GM23338 (cell line): ENCODE data around the gene FBF1. TPM values are rescaled to one million over a fixed set of nuclear protein-coding genes. Genes with fewer than 3 reads are reported as not detected.
"Not testable (repeated sequence)": the region's sequence is repeated elsewhere in the genome, so short reads cannot be mapped to it uniquely, and the experiment has no call there.

Source experiments
- ATAC-seq: fragments of 200-7000 bp; cut with Tn5 transposase; 3 replicates; pipeline ENCODE4 v1.9.1; 2020
- DNase-seq: peaks from one replicate; pipeline ENCODE4 v3.0.0-alpha.2; 2015; ENCODE audit warnings: low spot score
- H2AFZ ChIP-seq: fragments of 200-600 bp; sonication (generic); 2 replicates; pipeline ENCODE4 v1.8.0; 2016; ENCODE audit warnings: antibody characterized with exemption, mild to moderate bottlenecking, moderate library complexity
- H3F3A ChIP-seq: fragments of 200-600 bp; sonication (generic); replicated peaks from 2 replicates; pipeline ENCODE4 v1.8.0; 2017; ENCODE audit warnings: antibody characterized with exemption, mixed run types, low read depth
- H3K27ac ChIP-seq: fragments of 200-600 bp; sonication (generic); 2 replicates; pipeline ENCODE4 v1.6.1; 2016; ENCODE audit warnings: low read depth
- H3K27me3 ChIP-seq: fragments of 200-600 bp; sonication (generic); 2 replicates; pipeline ENCODE4 v1.8.0; 2016; ENCODE audit warnings: mild to moderate bottlenecking, mixed run types, moderate library complexity; ENCODE audit not compliant: insufficient read depth
- H3K36me3 ChIP-seq: fragments of 200-600 bp; sonication (generic); 2 replicates; pipeline ENCODE4 v1.8.0; 2016; ENCODE audit warnings: mild to moderate bottlenecking; ENCODE audit not compliant: insufficient read depth
- H3K4me1 ChIP-seq: fragments of 200-600 bp; sonication (generic); 2 replicates; pipeline ENCODE4 v1.8.0; 2016; ENCODE audit warnings: mild to moderate bottlenecking, moderate library complexity; ENCODE audit not compliant: insufficient read depth
- H3K4me2 ChIP-seq: fragments of 200-600 bp; sonication (generic); 2 replicates; pipeline ENCODE4 v1.7.1; 2017; ENCODE audit warnings: mixed run types
- H3K4me3 ChIP-seq: fragments of 200-600 bp; sonication (generic); 2 replicates; pipeline ENCODE4 v1.6.1; 2016; ENCODE audit warnings: mixed run types
- H3K79me2 ChIP-seq: fragments of 200-600 bp; sonication (generic); replicated peaks from 2 replicates; pipeline ENCODE4 v1.8.0; 2017; ENCODE audit warnings: mild to moderate bottlenecking; ENCODE audit not compliant: insufficient read depth
- H3K9me2 ChIP-seq: fragments of 200-600 bp; sonication (generic); 2 replicates; pipeline ENCODE4 v1.8.0; 2017; ENCODE audit not compliant: insufficient read depth
- H4K20me1 ChIP-seq: fragments of 200-600 bp; sonication (generic); replicated peaks from 2 replicates; pipeline ENCODE4 v1.8.0; 2017; ENCODE audit warnings: mild to moderate bottlenecking; ENCODE audit not compliant: insufficient read depth
- H3K27ac Mint-ChIP-seq: 2 replicates; pipeline ENCODE4 v1.8.0; 2020; ENCODE audit warnings: inconsistent platforms, mild to moderate bottlenecking, moderate library complexity, mixed read lengths
- H3K27me3 Mint-ChIP-seq: 3 replicates; pipeline ENCODE4 v1.8.0; 2022; ENCODE audit warnings: low read depth, mild to moderate bottlenecking, moderate library complexity, mixed read lengths, inconsistent platforms; ENCODE audit not compliant: insufficient read depth, poor library complexity
- H3K36me3 Mint-ChIP-seq: 3 replicates; pipeline ENCODE4 v1.8.0; 2021; ENCODE audit warnings: low read depth, mild to moderate bottlenecking, inconsistent platforms, moderate library complexity, mixed read lengths
- H3K4me1 Mint-ChIP-seq: 3 replicates; pipeline ENCODE4 v1.8.0; 2020; ENCODE audit warnings: mild to moderate bottlenecking, inconsistent platforms, mixed read lengths
- H3K4me3 Mint-ChIP-seq: 3 replicates; pipeline ENCODE4 v1.8.0; 2021; ENCODE audit warnings: moderate library complexity, mild to moderate bottlenecking, inconsistent platforms, mixed read lengths
- H3K9me3 Mint-ChIP-seq: 3 replicates; pipeline ENCODE4 v1.8.0; 2020; ENCODE audit warnings: moderate library complexity, mild to moderate bottlenecking, inconsistent platforms, mixed read lengths
- CREB1 ChIP-seq: fragments of 250-450 bp; sonication (Bioruptor Pico); IDR thresholded peaks from 2 replicates; pipeline ENCODE4 v1.5.0; 2020; ENCODE audit warnings: low read depth, mild to moderate bottlenecking, moderate library complexity
- EZH2phosphoT487 ChIP-seq: fragments of 200-600 bp; sonication (generic); IDR thresholded peaks from one replicate; pipeline ENCODE4 v1.8.1; 2018; ENCODE audit warnings: antibody characterized with exemption; ENCODE audit not compliant: unreplicated experiment
- JUNB ChIP-seq: IDR thresholded peaks from one replicate; pipeline ENCODE4 v1.6.1; 2016; ENCODE audit warnings: antibody characterized with exemption; ENCODE audit not compliant: unreplicated experiment
- ZNF114 ChIP-seq: fragments of 250-450 bp; sonication (Bioruptor Pico); IDR thresholded peaks from 2 replicates; pipeline ENCODE4 v1.5.0; 2020; ENCODE audit warnings: mild to moderate bottlenecking, moderate library complexity
- polyA plus RNA-seq: library from polyadenylated mRNA; unstranded; fragments of >200 nt; fragmentation: Nextera tagmentation; extraction: Ambion mirVana; gene quantifications from 2 replicates; pipeline ENCODE4 v1.2.1, GENCODE V29; 2016
- total RNA-seq: library from RNA; depleted of rRNA; stranded (reverse); fragments of >200 nt; shearing (Covaris generic); gene quantifications from 2 replicates; pipeline ENCODE4 v1.2.3, GENCODE V29; 2014
- TF ChIP-seq, protein P1 (sequence below): IDR thresholded peaks from 2 replicates; pipeline ENCODE4 v1.6.1; 2016; ENCODE audit warnings: antibody characterized with exemption

The FBF1 gene
- total and polyA plus RNA-seq, 2 experiments from 2014 or later: 8.8 to 11.8 TPM

DNA sequence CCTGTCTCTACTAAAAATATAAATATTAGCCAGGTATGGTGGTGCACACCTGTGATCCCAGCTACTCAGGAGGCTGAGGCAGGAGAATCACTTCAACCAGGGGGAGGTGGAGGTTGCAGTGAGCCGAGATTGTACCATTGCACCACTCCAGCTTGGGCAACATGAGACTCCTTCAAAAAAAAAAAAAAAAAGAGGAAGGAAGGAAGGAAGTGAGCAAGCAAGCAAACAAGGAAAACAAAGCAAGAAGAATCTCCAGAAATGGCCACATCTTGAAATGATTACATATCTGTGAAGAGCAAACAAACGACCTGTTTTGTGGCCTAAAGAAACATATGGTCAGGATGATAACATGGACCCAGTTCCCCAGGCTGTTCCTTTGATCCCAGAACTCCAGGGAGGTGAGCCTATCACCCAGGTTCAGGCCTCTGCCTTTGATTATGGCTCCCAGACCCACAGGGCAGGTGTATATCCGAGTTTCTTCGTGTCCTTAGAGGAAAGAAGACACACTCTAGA, 29.2 kb upstream of the FBF1 start (continued):
- TF ChIP-seq, protein P1, sequence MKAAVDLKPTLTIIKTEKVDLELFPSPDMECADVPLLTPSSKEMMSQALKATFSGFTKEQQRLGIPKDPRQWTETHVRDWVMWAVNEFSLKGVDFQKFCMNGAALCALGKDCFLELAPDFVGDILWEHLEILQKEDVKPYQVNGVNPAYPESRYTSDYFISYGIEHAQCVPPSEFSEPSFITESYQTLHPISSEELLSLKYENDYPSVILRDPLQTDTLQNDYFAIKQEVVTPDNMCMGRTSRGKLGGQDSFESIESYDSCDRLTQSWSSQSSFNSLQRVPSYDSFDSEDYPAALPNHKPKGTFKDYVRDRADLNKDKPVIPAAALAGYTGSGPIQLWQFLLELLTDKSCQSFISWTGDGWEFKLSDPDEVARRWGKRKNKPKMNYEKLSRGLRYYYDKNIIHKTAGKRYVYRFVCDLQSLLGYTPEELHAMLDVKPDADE: no peak
- no peak for TF ChIP-seq JUNB
- no peak for TF ChIP-seq EZH2phosphoT487

DNA sequence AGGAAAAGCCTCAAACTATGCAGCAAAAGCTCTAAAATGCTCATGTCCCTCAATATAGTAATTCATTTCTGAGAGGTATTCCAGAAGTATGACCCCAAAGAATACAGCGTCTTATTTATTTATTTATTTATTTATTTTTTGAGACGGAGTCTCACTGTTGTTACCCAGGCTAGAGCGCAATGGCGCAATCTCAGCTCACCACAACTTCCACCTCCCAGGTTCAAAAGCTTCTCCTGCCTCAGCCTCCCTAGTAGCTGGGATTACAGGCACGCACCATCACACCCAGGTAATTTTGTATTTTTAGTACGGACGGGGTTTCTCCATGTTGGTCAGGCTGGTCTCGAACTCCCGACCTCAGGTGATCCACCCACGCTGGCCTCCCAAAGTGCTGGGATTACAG, 28.2 kb upstream of the FBF1 start:
- not testable (repeated sequence) for H3F3A ChIP-seq, H3K4me1 Mint-ChIP-seq, DNase-seq, H3K27me3 ChIP-seq, H2AFZ ChIP-seq, H3K36me3 ChIP-seq, H3K9me2 ChIP-seq, H3K27ac Mint-ChIP-seq, H3K27me3 Mint-ChIP-seq, H3K4me1 ChIP-seq, H3K27ac ChIP-seq, ATAC-seq, H3K4me3 Mint-ChIP-seq, H3K4me2 ChIP-seq, H3K9me3 Mint-ChIP-seq, H3K4me3 ChIP-seq
- H3K36me3 Mint-ChIP-seq: peaks cover 31% of the 10 kb centered on the region
- peaks cover 87% of the 10 kb centered on the region for H3K79me2 ChIP-seq
- peaks cover 12% of the 10 kb centered on the region; the same call in 1 of the 2 replicates for H4K20me1 ChIP-seq

DNA sequence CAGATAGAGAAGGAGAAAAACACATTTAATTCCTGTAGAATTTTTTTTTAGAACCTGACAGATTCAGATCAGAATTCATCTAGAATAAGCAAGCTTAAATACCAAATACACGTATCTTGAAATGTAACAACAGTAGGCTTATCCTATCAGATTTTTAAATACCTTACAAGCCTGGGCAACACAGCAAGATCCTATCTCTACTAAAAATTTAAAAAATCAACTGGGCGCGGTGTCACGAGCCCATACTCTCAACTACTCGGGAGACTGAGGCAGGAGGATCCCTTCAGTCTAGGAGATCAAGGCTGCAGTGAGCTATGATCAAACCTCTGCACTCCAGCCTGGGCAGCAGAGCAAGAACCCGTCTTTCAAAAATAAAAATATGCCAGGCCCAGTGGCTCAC, 24.6 kb upstream of the FBF1 start:
- Mint-ChIP-seq H3K9me3 (no peaks in the 10 kb centered on the region), H3K27me3 (no peaks in the 10 kb centered on the region), H3K27ac (no peak overlapping the region), H3K4me3 (no peak overlapping the region), H3K4me1 (peaks cover 2% of the 10 kb centered on the region), H3K36me3 (peaks cover 13% of the 10 kb centered on the region; the same call in 2 of the 3 replicates)
- no peak overlapping the region for H3K4me2 ChIP-seq
- DNase-seq (no peak), ATAC-seq (no peak)
- no peaks in the 10 kb centered on the region for H3K27me3 ChIP-seq
- no peaks in the 10 kb centered on the region for H3K36me3 ChIP-seq
- H3K27ac ChIP-seq: peak overlapping the region; percentile 28; the same call in 1 of the 2 replicates
- H4K20me1 ChIP-seq: peaks cover 12% of the 10 kb centered on the region; the same call in 1 of the 2 replicates
- H3F3A ChIP-seq: peaks cover 6% of the 10 kb centered on the region; the same call in 1 of the 2 replicates
- peaks cover 4% of the 10 kb centered on the region for H3K4me1 ChIP-seq
- no peaks in the 10 kb centered on the region for H3K9me2 ChIP-seq
- no peak for TF ChIP-seq CREB1 (CRISPR knock-in tag)
- TF ChIP-seq ZNF114 (CRISPR knock-in tag): no peak
- TF ChIP-seq, protein P1: no peak
- H3K4me3 ChIP-seq: no peak overlapping the region
- H3K79me2 ChIP-seq: peaks cover 81% of the 10 kb centered on the region
- no peak overlapping the region for H2AFZ ChIP-seq
